Stimulated activated CD8-positive, alpha-beta memory T cell treated with anti-CD3 and anti-CD28 coated beads, Interleukin-12 subunit alpha, Interleukin-12 subunit beta, amount 100 ng/mL, for 24 hours (primary cell): Measurements from ENCODE around the gene RXFP2.
A peak's percentile ranks its signal among the peaks of the same experiment; 100 is the strongest.

Experiments used
- DNase-seq: peaks from one replicate; pipeline ENCODE4 v3.0.0-alpha.2; 2020; ENCODE audit errors: extremely low read depth

Gene RXFP2, protein sequence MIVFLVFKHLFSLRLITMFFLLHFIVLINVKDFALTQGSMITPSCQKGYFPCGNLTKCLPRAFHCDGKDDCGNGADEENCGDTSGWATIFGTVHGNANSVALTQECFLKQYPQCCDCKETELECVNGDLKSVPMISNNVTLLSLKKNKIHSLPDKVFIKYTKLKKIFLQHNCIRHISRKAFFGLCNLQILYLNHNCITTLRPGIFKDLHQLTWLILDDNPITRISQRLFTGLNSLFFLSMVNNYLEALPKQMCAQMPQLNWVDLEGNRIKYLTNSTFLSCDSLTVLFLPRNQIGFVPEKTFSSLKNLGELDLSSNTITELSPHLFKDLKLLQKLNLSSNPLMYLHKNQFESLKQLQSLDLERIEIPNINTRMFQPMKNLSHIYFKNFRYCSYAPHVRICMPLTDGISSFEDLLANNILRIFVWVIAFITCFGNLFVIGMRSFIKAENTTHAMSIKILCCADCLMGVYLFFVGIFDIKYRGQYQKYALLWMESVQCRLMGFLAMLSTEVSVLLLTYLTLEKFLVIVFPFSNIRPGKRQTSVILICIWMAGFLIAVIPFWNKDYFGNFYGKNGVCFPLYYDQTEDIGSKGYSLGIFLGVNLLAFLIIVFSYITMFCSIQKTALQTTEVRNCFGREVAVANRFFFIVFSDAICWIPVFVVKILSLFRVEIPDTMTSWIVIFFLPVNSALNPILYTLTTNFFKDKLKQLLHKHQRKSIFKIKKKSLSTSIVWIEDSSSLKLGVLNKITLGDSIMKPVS

DNA sequence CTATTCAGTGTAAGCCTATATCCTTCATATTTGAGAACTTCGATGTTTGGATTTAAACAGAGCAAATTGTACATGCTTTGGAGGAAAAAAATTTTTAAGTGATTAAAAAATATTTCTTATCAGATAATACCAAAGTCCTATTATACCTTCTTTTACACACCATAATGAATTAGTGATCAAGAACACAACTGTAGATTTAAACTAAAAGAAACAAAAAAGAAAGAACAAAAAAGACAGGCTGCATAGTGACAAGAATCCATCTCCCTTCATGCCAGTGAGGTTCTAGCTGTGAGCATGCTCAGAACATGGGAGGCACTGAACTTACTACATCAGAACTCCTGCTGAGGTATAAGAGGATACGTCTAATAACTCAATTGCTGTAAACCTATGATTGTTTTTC, at the start of gene RXFP2:
Gene RXFP2, plus strand, starts transcription at position 301 of the 400 bp plus-strand sequence. Its CDS starts 87 bp downstream, at position 388.
- DNase-seq = no peak

GRCh38 chr13:31697290-31697689, 42.0 kb upstream of the RXFP2 start:
- DNase-seq = no peak

GRCh38 chr13:31699650-31700049, 39.7 kb upstream of the RXFP2 start:
- no peak for DNase-seq

DNA sequence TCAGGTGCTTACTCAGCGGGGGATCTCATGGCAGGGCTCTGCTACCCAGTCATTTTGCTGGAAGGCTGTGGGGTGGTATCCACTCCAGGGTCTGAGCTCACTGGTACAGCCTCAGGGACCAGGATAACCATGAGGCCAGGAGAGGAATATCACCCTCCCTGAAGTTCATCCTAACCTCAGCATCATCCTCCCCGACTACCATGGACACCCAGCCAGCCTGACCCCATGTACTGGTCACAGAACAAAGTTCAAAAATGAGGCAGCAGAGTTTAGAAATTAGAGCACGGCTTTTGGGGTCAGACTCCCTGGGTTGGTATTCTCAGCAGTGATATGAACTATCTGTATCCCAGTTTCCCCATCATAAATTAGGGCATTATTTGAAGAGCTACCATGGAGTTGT, 35.5 kb upstream of the RXFP2 start:
- no peak for DNase-seq

DNA sequence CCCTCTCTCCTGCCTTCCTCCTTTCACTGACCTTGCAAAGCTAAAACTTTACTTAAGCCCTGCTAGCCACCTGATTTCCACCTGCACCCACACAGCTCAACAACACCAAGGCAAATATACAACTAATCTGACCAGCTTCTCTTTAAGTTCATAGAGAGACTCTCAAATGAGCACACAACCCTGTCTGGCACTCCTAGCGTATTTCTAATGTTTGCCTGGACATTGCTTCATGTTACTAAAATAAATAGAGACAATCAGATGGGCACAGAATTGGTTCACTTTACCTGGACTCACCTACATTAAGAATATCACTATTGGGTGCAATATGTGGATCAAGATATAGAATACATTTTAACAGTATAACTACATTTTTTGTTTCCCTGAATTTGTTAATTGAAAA, 33.2 kb upstream of the RXFP2 start:
- DNase-seq = no peak

DNA sequence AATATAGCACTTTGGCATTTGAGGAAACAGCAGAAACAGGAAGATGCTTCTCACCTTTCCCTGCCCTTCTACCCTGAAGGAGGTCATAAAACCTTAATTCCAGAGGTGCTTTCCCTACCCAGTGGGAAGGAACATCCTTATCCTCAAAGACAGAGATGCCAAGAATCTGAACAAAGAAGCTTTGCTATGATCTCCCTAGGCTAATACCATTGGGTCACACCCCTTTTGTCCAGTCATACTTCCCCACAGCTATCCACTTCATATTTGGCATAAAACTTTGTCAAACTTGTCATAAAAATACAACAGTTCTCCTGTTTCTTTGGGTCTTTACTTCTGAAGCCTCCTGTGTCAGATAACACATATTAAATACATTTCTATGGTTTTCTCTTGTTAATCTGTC, 21.7 kb upstream of the RXFP2 start:
- DNase-seq = no peak

DNA sequence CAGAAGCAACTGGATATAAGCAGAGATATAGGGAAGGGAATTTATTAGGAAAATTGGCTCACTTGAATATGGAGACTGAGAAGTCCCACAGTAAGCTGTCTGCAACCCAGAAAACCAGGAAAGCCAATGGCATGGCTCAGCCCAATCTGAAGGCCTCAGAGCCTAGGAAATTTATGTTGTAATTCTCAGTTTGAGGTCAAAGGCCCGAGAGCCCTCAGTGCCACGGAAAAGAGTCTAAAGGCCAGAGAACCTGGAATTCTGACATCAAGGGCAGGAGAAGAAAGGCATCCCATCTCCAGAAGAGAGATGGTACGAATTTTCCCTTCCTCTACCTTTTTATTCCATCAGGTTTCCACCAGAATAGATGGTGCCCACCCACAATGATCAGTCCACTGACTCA, 20.1 kb upstream of the RXFP2 start:
- DNase-seq = no peak

GRCh38 chr13:31722673-31723072, 16.7 kb upstream of the RXFP2 start:
- no peak for DNase-seq

GRCh38 chr13:31725841-31726240, 13.5 kb upstream of the RXFP2 start:
- no peak for DNase-seq

DNA sequence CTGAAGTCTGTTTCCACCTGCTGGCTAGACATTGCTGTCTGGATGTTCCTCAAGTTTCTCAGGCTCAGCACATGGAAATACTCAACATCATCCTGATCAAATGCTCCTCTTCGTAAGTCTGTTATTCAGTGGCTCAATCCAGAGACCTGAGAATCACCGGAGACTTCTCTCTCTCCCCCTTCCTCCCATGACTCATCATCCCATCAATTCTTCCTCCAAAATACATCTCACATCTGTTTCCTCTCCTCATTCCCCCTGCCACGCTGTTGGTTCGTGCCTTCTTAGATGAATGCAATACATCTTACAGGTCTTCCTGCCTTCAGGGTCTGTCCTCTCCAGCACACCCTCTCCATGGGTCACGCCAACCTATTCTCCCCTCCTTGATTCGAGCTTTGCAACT, 7.4 kb upstream of the RXFP2 start:
- no peak for DNase-seq

DNA sequence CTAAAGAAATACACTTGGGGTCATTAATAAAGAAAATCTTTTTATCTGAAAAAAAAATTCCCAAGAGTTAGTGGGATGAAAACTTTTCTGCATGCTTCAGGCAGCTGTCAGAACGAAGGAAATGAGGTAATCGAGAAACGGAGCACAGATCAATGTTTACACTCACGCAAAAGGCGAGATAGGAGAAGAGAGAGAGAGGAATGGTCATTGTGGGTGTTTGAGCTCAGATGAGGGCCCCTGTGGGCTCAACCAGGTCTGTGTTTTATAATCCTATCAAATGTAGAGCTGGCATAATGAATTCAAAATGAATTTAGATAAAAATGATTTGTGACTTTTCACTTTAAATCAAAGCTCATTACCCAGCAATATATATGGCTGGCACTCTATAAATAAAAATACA, 6.3 kb upstream of the RXFP2 start:
- DNase-seq = no peak

DNA sequence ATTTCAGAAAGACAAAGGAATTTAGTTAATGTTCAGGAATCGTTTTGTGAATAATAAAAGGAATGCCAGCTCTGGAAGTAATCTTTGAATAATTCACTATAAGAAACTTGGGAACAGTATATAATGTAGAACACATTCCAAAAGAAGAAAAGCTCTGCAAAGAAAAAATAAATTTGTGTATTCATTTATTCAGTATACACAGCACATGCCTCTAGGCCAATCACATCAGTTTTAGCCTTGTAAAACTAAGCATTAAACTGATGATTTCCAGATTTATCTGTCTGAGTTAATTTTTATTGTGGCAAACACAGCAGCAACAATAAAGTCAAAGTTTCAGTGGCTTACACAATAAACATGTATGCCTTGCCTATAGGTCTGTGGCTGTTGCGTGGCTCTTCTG, 5.7 kb upstream of the RXFP2 start:
- DNase-seq = no peak

- DNase-seq = peak; percentile 28
These were observed 2.9 kb downstream of the RXFP2 start for GRCh38 chr13:31742097-31742734.

DNA sequence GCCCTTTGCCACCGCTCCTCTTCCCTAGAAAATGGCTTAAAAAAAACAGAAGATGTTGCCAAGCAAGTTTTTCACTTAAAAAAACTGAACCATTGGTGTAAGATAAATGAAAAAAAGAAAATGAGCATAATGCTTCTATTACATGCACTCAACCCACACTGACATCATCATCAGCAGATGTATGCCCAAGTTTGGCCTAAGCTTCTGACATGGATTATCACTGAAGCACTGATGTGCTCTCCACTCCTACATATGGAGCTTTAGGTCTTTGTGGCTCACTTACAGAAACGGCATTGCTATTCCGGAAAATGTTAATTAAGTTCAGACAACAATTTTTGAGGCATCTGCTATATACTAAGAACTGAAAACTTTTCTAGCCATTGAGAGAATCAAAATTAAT, 8.0 kb downstream of the RXFP2 start:
- DNase-seq = no peak

DNA sequence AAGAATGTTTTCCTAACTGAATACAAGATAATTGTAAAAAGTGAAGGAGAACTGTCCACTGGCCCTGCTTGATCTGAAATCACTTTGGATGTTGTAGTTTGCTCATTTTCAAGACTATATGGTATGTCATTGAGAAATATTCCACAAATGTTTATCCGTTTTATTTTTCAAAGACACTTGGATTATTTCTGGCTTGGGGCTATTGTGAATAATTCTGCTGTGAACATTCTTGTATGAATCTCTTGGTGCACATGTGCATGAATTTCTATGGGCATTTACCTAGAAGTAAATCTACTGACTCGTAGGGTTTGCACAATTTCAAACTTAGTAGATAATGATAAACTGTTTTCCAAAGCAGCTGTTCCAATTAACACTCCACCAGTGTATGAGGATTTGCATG, 8.6 kb downstream of the RXFP2 start:
- no peak for DNase-seq

- DNase-seq = no peak
These were observed 10.6 kb downstream of the RXFP2 start for GRCh38 chr13:31749929-31750328.

DNA sequence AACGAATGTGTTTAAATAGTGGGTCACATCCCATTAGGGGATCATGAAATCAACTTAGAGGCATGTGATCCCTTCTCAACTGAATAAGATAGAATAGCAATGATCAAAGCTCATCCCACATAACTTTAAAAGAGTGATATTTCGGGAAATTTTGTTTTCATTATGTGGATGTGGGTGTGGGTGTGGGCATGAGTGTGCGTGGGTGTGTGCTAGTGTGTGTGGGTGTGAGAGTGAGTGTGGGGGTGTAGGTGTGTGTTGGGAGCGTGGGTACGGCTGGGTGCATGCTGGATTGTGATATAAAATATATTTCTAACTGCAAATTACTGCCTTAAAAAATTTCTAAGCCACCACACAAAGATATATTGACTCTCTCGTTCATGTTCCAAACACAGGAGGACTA, 15.9 kb downstream of the RXFP2 start:
- no peak for DNase-seq

DNA sequence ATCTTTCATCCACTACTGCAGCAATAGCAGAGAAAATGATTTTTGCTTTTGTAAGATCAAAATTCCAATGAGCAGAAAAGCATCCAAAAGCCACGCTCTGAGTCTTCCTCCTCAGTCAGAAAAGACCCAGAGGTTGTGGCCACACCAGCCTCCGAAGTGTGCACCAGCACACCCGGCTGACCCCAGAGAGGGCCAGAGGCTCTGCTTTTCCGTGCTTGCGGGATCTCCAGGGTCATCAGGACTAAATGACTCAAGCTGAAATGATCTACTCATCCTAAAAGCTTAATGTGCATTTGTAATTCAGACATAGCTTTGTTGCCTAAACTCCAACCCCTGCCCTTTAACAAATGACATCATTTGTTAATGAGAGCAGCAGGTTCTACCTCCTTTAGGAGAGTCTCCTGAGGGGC, 16.5 kb downstream of the RXFP2 start:
- DNase-seq = no peak

GRCh38 chr13:31756346-31756745, 17.0 kb downstream of the RXFP2 start:
- DNase-seq = no peak

DNA sequence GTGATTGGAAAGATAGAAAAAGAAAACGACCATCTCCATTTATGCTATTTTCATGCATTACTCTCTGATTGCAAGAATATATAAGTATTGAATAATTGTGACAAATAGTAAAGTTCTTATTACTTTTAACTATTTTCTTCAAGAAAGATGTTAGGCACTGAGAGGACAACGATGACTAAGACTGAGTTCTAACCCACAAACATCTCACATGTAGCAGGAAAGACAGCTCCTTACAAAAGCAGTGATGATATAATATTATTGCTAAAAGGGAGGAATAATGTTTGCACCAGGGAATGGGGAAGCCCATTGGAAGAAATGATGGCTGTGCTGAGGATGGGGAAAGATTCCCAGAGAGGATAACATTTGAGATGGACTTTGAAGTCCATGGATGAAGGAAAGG, 22.6 kb downstream of the RXFP2 start:
- DNase-seq = no peak

- no peak for DNase-seq
These were observed 25.2 kb downstream of the RXFP2 start for GRCh38 chr13:31764556-31764955.

GRCh38 chr13:31765138-31765785, 25.9 kb downstream of the RXFP2 start:
- no peak for DNase-seq
